ENCODE results near the gene DCLK1.
"Not testable (repeated sequence)": the region's sequence is repeated elsewhere in the genome, so short reads cannot be mapped to it uniquely, and the experiment has no call there.

GRCh38 chr13:36070504-36071192, 60.5 kb downstream of the DCLK1 start:
- TF ChIP-seq CTCF (IDR thresholded peaks at IDR 0.05; ENCODE audit: insufficient read depth, low read length); POLR2AphosphoS5 (IDR thresholded peaks at IDR 0.05; ENCODE audit: low read depth); GABPA (IDR thresholded peaks at IDR 0.05; ENCODE audit: low read depth); REST (IDR thresholded peaks at IDR 0.05; ENCODE audit: insufficient replicate concordance, low read depth); SPI1 (IDR thresholded peaks at IDR 0.05; ENCODE audit: borderline replicate concordance, low read depth): not testable (repeated sequence)
